Activated T-helper 17 cell treated with anti-CD3 and anti-CD28 coated beads, Interleukin-2, amount 50 U/mL, for 72 hours (primary cell): ENCODE results near the gene SLC6A4. TPM values are rescaled to one million over a fixed set of nuclear protein-coding genes. Genes with fewer than 3 reads are reported as not detected.

Experiments
- ATAC-seq: fragments of 150-1000 bp; cut with Tn5 transposase; replicated peaks from 2 replicates; pipeline ENCODE4 v1.10.0; 2021; ENCODE audit warnings: mild to moderate bottlenecking, moderate library complexity
- H3K27ac Mint-ChIP-seq: one replicate; pipeline ENCODE4 v1.8.0; 2022; ENCODE audit warnings: mixed read lengths
- H3K27me3 Mint-ChIP-seq: one replicate; pipeline ENCODE4 v1.8.0; 2022; ENCODE audit warnings: mixed read lengths
- H3K36me3 Mint-ChIP-seq: one replicate; pipeline ENCODE4 v1.8.0; 2022; ENCODE audit warnings: low read depth, mild to moderate bottlenecking, mixed read lengths
- H3K4me1 Mint-ChIP-seq: one replicate; pipeline ENCODE4 v1.8.0; 2022; ENCODE audit warnings: mixed read lengths
- H3K4me3 Mint-ChIP-seq: one replicate; pipeline ENCODE4 v1.8.0; 2022; ENCODE audit warnings: mild to moderate bottlenecking, mixed read lengths
- H3K9me3 Mint-ChIP-seq: one replicate; pipeline ENCODE4 v1.8.0; 2022; ENCODE audit warnings: mixed read lengths
- total RNA-seq, 2 donors: library from RNA; stranded (reverse); gene quantifications; one replicate each; pipeline ENCODE4 v1.2.3, GENCODE V29; 2022

The SLC6A4 gene
- total RNA-seq = not detected

GRCh38 chr17:30235386-30236296 is at the start of gene SLC6A4:
SLC6A4 (minus strand) TSS chr17:30235697; CDS start chr17:30221958, 13,739 bp downstream.
- Mint-ChIP-seq H3K36me3 (no peaks in the 10 kb centered on the region), H3K9me3 (no peaks in the 10 kb centered on the region), H3K27ac (no peak within 1 kb of the TSS), H3K4me1 (peaks cover 10% of the 10 kb centered on the region), H3K4me3 (peak within 1 kb of the TSS; percentile 64), H3K27me3 (peaks cover 53% of the 10 kb centered on the region)
- peak; percentile 14 for ATAC-seq

- Mint-ChIP-seq H3K27me3 (no peaks in the 10 kb centered on the region), H3K36me3 (peaks cover 97% of the 10 kb centered on the region), H3K9me3 (no peaks in the 10 kb centered on the region), H3K4me1 (no peaks in the 10 kb centered on the region), H3K27ac (no peak overlapping the region), H3K4me3 (no peak overlapping the region)
- ATAC-seq = no peak
These were observed 43.7 kb upstream of the SLC6A4 start for GRCh38 chr17:30279156-30279555.

- no peaks in the 10 kb centered on the region for H3K9me3 Mint-ChIP-seq
- no peaks in the 10 kb centered on the region for H3K27me3 Mint-ChIP-seq
- H3K4me1 Mint-ChIP-seq = no peaks in the 10 kb centered on the region
- no peak overlapping the region for H3K27ac Mint-ChIP-seq
- H3K4me3 Mint-ChIP-seq = no peak overlapping the region
- H3K36me3 Mint-ChIP-seq = peaks cover 97% of the 10 kb centered on the region
- ATAC-seq = no peak
These were observed 42.5 kb upstream of the SLC6A4 start for GRCh38 chr17:30278032-30278431.

- H3K36me3 Mint-ChIP-seq = peaks cover 98% of the 10 kb centered on the region
- no peaks in the 10 kb centered on the region for H3K27me3 Mint-ChIP-seq
- no peak overlapping the region for H3K4me3 Mint-ChIP-seq
- H3K4me1 Mint-ChIP-seq = no peaks in the 10 kb centered on the region
- H3K9me3 Mint-ChIP-seq = no peaks in the 10 kb centered on the region
- no peak for ATAC-seq
- no peak overlapping the region for H3K27ac Mint-ChIP-seq
These were observed 40.4 kb upstream of the SLC6A4 start for GRCh38 chr17:30275911-30276310.

- peaks cover 98% of the 10 kb centered on the region for H3K36me3 Mint-ChIP-seq
- ATAC-seq = no peak
- H3K4me1 Mint-ChIP-seq = no peaks in the 10 kb centered on the region
- H3K27ac Mint-ChIP-seq = no peak overlapping the region
- H3K9me3 Mint-ChIP-seq = no peaks in the 10 kb centered on the region
- no peak overlapping the region for H3K4me3 Mint-ChIP-seq
- H3K27me3 Mint-ChIP-seq = no peaks in the 10 kb centered on the region
These were observed 39.4 kb upstream of the SLC6A4 start for GRCh38 chr17:30274887-30275286.

- no peaks in the 10 kb centered on the region for H3K27me3 Mint-ChIP-seq
- ATAC-seq = no peak
- H3K9me3 Mint-ChIP-seq = no peaks in the 10 kb centered on the region
- H3K27ac Mint-ChIP-seq = no peak overlapping the region
- no peaks in the 10 kb centered on the region for H3K4me1 Mint-ChIP-seq
- H3K4me3 Mint-ChIP-seq = no peak overlapping the region
- H3K36me3 Mint-ChIP-seq = peaks cover 92% of the 10 kb centered on the region
These were observed 37.9 kb upstream of the SLC6A4 start for GRCh38 chr17:30273373-30273772.

GRCh38 chr17:30271102-30271501 is 35.6 kb upstream of the SLC6A4 start:
- Mint-ChIP-seq H3K4me3 (no peak overlapping the region), H3K36me3 (peaks cover 94% of the 10 kb centered on the region), H3K9me3 (no peaks in the 10 kb centered on the region), H3K27ac (no peak overlapping the region), H3K4me1 (no peaks in the 10 kb centered on the region), H3K27me3 (no peaks in the 10 kb centered on the region)
- no peak for ATAC-seq

- no peak overlapping the region for H3K4me3 Mint-ChIP-seq
- no peak overlapping the region for H3K27ac Mint-ChIP-seq
- H3K36me3 Mint-ChIP-seq = peaks cover 94% of the 10 kb centered on the region
- ATAC-seq = no peak
- no peaks in the 10 kb centered on the region for H3K4me1 Mint-ChIP-seq
- H3K9me3 Mint-ChIP-seq = no peaks in the 10 kb centered on the region
- no peaks in the 10 kb centered on the region for H3K27me3 Mint-ChIP-seq
These were observed 32.1 kb upstream of the SLC6A4 start for GRCh38 chr17:30267625-30268024.

GRCh38 chr17:30263552-30264333 is 28.2 kb upstream of the SLC6A4 start:
- no peak for ATAC-seq
- H3K27me3 Mint-ChIP-seq = no peaks in the 10 kb centered on the region
- no peak overlapping the region for H3K4me3 Mint-ChIP-seq
- no peak overlapping the region for H3K27ac Mint-ChIP-seq
- H3K4me1 Mint-ChIP-seq = peaks cover 14% of the 10 kb centered on the region
- peaks cover 97% of the 10 kb centered on the region for H3K36me3 Mint-ChIP-seq
- H3K9me3 Mint-ChIP-seq = no peaks in the 10 kb centered on the region

GRCh38 chr17:30256756-30257506 is 21.4 kb upstream of the SLC6A4 start:
- Mint-ChIP-seq H3K9me3 (no peaks in the 10 kb centered on the region), H3K27ac (no peak overlapping the region), H3K36me3 (peaks cover 87% of the 10 kb centered on the region), H3K27me3 (no peaks in the 10 kb centered on the region), H3K4me3 (no peak overlapping the region), H3K4me1 (peaks cover 15% of the 10 kb centered on the region)
- no peak for ATAC-seq

- Mint-ChIP-seq H3K4me1 (peaks cover 5% of the 10 kb centered on the region), H3K9me3 (no peaks in the 10 kb centered on the region), H3K4me3 (no peak overlapping the region), H3K36me3 (peaks cover 82% of the 10 kb centered on the region), H3K27ac (no peak overlapping the region), H3K27me3 (no peaks in the 10 kb centered on the region)
- ATAC-seq = no peak
These were observed 18.7 kb upstream of the SLC6A4 start for GRCh38 chr17:30254150-30254549.

GRCh38 chr17:30253312-30253711 is 17.8 kb upstream of the SLC6A4 start:
- Mint-ChIP-seq H3K4me3 (no peak overlapping the region), H3K9me3 (no peaks in the 10 kb centered on the region), H3K27ac (peak overlapping the region; percentile 41), H3K36me3 (peaks cover 82% of the 10 kb centered on the region), H3K27me3 (no peaks in the 10 kb centered on the region), H3K4me1 (no peaks in the 10 kb centered on the region)
- ATAC-seq = no peak

GRCh38 chr17:30251931-30252330 is 16.4 kb upstream of the SLC6A4 start:
- H3K27ac Mint-ChIP-seq = no peak overlapping the region

GRCh38 chr17:30249460-30249859 is 14.0 kb upstream of the SLC6A4 start:
- no peak for ATAC-seq
- H3K4me1 Mint-ChIP-seq = no peaks in the 10 kb centered on the region
- no peaks in the 10 kb centered on the region for H3K27me3 Mint-ChIP-seq
- H3K36me3 Mint-ChIP-seq = peaks cover 70% of the 10 kb centered on the region
- H3K27ac Mint-ChIP-seq = no peak overlapping the region
- no peak overlapping the region for H3K4me3 Mint-ChIP-seq
- no peaks in the 10 kb centered on the region for H3K9me3 Mint-ChIP-seq

More at GRCh38 chr17:30251931-30252330, 16.4 kb upstream of the SLC6A4 start:
- Mint-ChIP-seq H3K4me1 (no peaks in the 10 kb centered on the region), H3K36me3 (peaks cover 82% of the 10 kb centered on the region), H3K27me3 (no peaks in the 10 kb centered on the region), H3K4me3 (no peak overlapping the region), H3K9me3 (no peaks in the 10 kb centered on the region)
- no peak for ATAC-seq
